Neural cell (in vitro differentiated cells): ENCODE data around the gene PPFIBP2. TPM values are rescaled to one million over a fixed set of nuclear protein-coding genes. Genes with fewer than 3 reads are reported as not detected.

Experiments
- H2AFZ ChIP-seq: fragments of 200-600, 300-800 bp; sonication (generic), shearing (Covaris generic); 2 replicates; pipeline ENCODE4 v1.6.0; 2014; ENCODE audit warnings: low read depth, mild to moderate bottlenecking, antibody characterized with exemption, low read length, moderate library complexity
- H3F3A ChIP-seq: fragments of 200-600 bp; shearing (Covaris generic); 2 replicates; pipeline ENCODE4 v1.6.1; 2016; ENCODE audit warnings: mild to moderate bottlenecking, moderate library complexity, mixed read lengths, antibody characterized with exemption, low read length; ENCODE audit not compliant: insufficient read depth, poor library complexity, severe bottlenecking
- H3K27ac ChIP-seq: fragments of 200-600, 300-800 bp; sonication (generic), shearing (Covaris generic); 2 replicates; pipeline ENCODE4 v1.5.1; 2014; ENCODE audit warnings: mild to moderate bottlenecking, low read length, moderate library complexity
- H3K27me3 ChIP-seq: fragments of 300-800, 200-600 bp; sonication (generic), shearing (Covaris generic); 2 replicates; pipeline ENCODE4 v1.6.0; 2014; ENCODE audit warnings: mild to moderate bottlenecking, low read depth, low read length, moderate library complexity; ENCODE audit not compliant: insufficient read depth
- H3K36me3 ChIP-seq: fragments of 300-800, 200-600 bp; sonication (generic), shearing (Covaris generic); 2 replicates; pipeline ENCODE4 v1.5.1; 2014; ENCODE audit warnings: mild to moderate bottlenecking, antibody characterized with exemption, low read length, moderate library complexity; ENCODE audit not compliant: insufficient read depth
- H3K4me2 ChIP-seq: fragments of 300-800, 200-600 bp; sonication (generic), shearing (Covaris generic); 2 replicates; pipeline ENCODE4 v1.6.0; 2014; ENCODE audit warnings: mild to moderate bottlenecking, low read length
- H3K4me3 ChIP-seq: fragments of 300-800, 200-600 bp; sonication (generic), shearing (Covaris generic); 2 replicates; pipeline ENCODE4 v1.5.1; 2014; ENCODE audit warnings: mild to moderate bottlenecking, low read length, moderate library complexity
- H3K79me2 ChIP-seq: fragments of 200-600 bp; shearing (Covaris generic); replicated peaks from 2 replicates; pipeline ENCODE4 v1.6.0; 2014; ENCODE audit warnings: mild to moderate bottlenecking, low read length, moderate library complexity; ENCODE audit not compliant: insufficient read depth
- H3K9ac ChIP-seq: fragments of 300-800, 200-600 bp; sonication (generic), shearing (Covaris generic); 2 replicates; pipeline ENCODE4 v1.6.1; 2016; ENCODE audit warnings: mild to moderate bottlenecking, low read length, mixed read lengths
- H3K9me2 ChIP-seq: fragments of 200-600 bp; shearing (Covaris generic); 2 replicates; pipeline ENCODE4 v1.6.1; 2016; ENCODE audit warnings: mild to moderate bottlenecking, low read length, mixed read lengths; ENCODE audit not compliant: insufficient read depth
- H3K9me3 ChIP-seq: fragments of 200-600, 300-800 bp; sonication (generic), shearing (Covaris generic); 2 replicates; pipeline ENCODE4 v1.6.1; 2016; ENCODE audit warnings: mild to moderate bottlenecking, mixed run types, low read length, moderate library complexity, mixed read lengths
- H4K20me1 ChIP-seq: fragments of 200-600 bp; shearing (Covaris generic); 2 replicates; pipeline ENCODE4 v1.6.1; 2016; ENCODE audit warnings: mild to moderate bottlenecking, mixed run types; ENCODE audit not compliant: insufficient read depth
- CTCF ChIP-seq: fragments of 450-650 bp; IDR thresholded peaks from 2 replicates; pipeline ENCODE4 v1.5.1; 2014; ENCODE audit warnings: antibody characterized with exemption, mild to moderate bottlenecking, moderate library complexity; ENCODE audit not compliant: poor library complexity, severe bottlenecking
- EP300 ChIP-seq: fragments of 450-650 bp; conservative IDR thresholded peaks from 2 replicates; pipeline ENCODE4 v1.6.1; 2014; ENCODE audit warnings: antibody characterized with exemption, mild to moderate bottlenecking, moderate library complexity; ENCODE audit not compliant: poor library complexity, severe bottlenecking
- EZH2 ChIP-seq: fragments of 200-600, 300-800 bp; shearing (Covaris generic), sonication (generic); IDR thresholded peaks from 2 replicates; pipeline ENCODE4 v1.6.1; 2014; ENCODE audit warnings: antibody characterized with exemption, low read length, borderline replicate concordance, mild to moderate bottlenecking; ENCODE audit not compliant: insufficient read depth, poor library complexity, severe bottlenecking
- MXI1 ChIP-seq: fragments of 450-650 bp; conservative IDR thresholded peaks from 2 replicates; pipeline ENCODE4 v1.6.1; 2014; ENCODE audit warnings: antibody characterized with exemption, mild to moderate bottlenecking; ENCODE audit not compliant: poor library complexity, severe bottlenecking
- POLR2AphosphoS5 ChIP-seq: IDR thresholded peaks from 2 replicates; pipeline ENCODE4 v1.6.1; 2012
- RAD21 ChIP-seq: fragments of 450-650 bp; conservative IDR thresholded peaks from 2 replicates; pipeline ENCODE4 v1.6.1; 2014; ENCODE audit warnings: antibody characterized with exemption, mild to moderate bottlenecking, moderate library complexity
- REST ChIP-seq: IDR thresholded peaks from 2 replicates; pipeline ENCODE4 v1.6.1; 2012; ENCODE audit warnings: borderline replicate concordance
- SMC3 ChIP-seq: fragments of 450-650 bp; conservative IDR thresholded peaks from 2 replicates; pipeline ENCODE4 v1.6.1; 2014; ENCODE audit warnings: antibody characterized with exemption, mild to moderate bottlenecking, moderate library complexity; ENCODE audit not compliant: poor library complexity
- TAF1 ChIP-seq: IDR thresholded peaks from 2 replicates; pipeline ENCODE4 v1.6.1; 2012; ENCODE audit warnings: low read depth
- polyA plus RNA-seq: library from polyadenylated mRNA; depleted of rRNA; stranded (reverse); fragments of >200 nt; gene quantifications from 2 replicates; pipeline ENCODE4 v1.2.3, GENCODE V29; 2014

PPFIBP2 gene
- polyA plus RNA-seq, 1 donor from 2014 or later, result not detected

GRCh38 chr11:7639643-7640025 is 125.8 kb downstream of the PPFIBP2 start:
- no peak overlapping the region for H3K27ac ChIP-seq
- no peak for TF ChIP-seq SMC3
- TF ChIP-seq MXI1, result no peak
- TF ChIP-seq REST, result no peak
- TF ChIP-seq CTCF, result no peak
- no peak for TF ChIP-seq EZH2
- no peak for TF ChIP-seq RAD21
- no peaks in the 10 kb centered on the region for H4K20me1 ChIP-seq
- no peak overlapping the region for H3K4me2 ChIP-seq
- H3K36me3 ChIP-seq, result no peaks in the 10 kb centered on the region
- no peaks in the 10 kb centered on the region for H3K9me3 ChIP-seq
- H3K79me2 ChIP-seq, result no peaks in the 10 kb centered on the region
- H3K9ac ChIP-seq, result no peak overlapping the region
- H2AFZ ChIP-seq, result no peak overlapping the region
- no peaks in the 10 kb centered on the region for H3K9me2 ChIP-seq
- no peak overlapping the region for H3K4me3 ChIP-seq
- no peaks in the 10 kb centered on the region for H3K27me3 ChIP-seq
- no peaks in the 10 kb centered on the region for H3F3A ChIP-seq

- Histone ChIP-seq H3K9ac (no peak overlapping the region), H3K27me3 (no peaks in the 10 kb centered on the region), H3K36me3 (no peaks in the 10 kb centered on the region), H2AFZ (no peak overlapping the region), H3K4me2 (no peak overlapping the region), H3K79me2 (no peaks in the 10 kb centered on the region), H3K27ac (no peak overlapping the region), H3K4me3 (no peak overlapping the region), H3K9me2 (no peaks in the 10 kb centered on the region), H3K9me3 (no peaks in the 10 kb centered on the region), H4K20me1 (no peaks in the 10 kb centered on the region), H3F3A (no peaks in the 10 kb centered on the region)
- no peak for TF ChIP-seq EP300
- TF ChIP-seq MXI1, result no peak
- no peak for TF ChIP-seq TAF1
- TF ChIP-seq SMC3, result no peak
- TF ChIP-seq REST, result no peak
- no peak for TF ChIP-seq RAD21
- no peak for TF ChIP-seq EZH2
- no peak for TF ChIP-seq CTCF
- TF ChIP-seq POLR2AphosphoS5, result no peak
Measured at GRCh38 chr11:7640816-7641215, 127.0 kb downstream of the PPFIBP2 start.
